HCT116 (cell line): ENCODE data around the gene MTA1. TPM values are rescaled to one million over a fixed set of nuclear protein-coding genes. Genes with fewer than 3 reads are reported as not detected.

Experiments used
- ATAC-seq: fragments of 200-7000 bp; cut with Tn5 transposase; 2 replicates; pipeline ENCODE4 v1.9.1; 2020; ENCODE audit warnings: mild to moderate bottlenecking, moderate library complexity
- BruUV-seq: library from RNA; stranded (reverse); fragments of 400-500 nt; replicated peaks from 2 replicates; lab custom pipeline; 2021; lab: Mats Ljungman, UMichigan
- CTCF ChIA-PET: fragments of 300-600 bp; sonication (Branson Sonifier 250); formaldehyde crosslinking; loops from one replicate; lab custom pipeline; 2021; ENCODE audit warnings: antibody characterized with exemption; lab: Charles Lee
- POLR2A ChIA-PET: fragments of 300-600, 350-600 bp; sonication (Branson Sonifier 250); formaldehyde crosslinking; loops from one replicate; lab custom pipeline; 2021; ENCODE audit warnings: antibody characterized with exemption; lab: Charles Lee
- RAD21 ChIA-PET, 2 experiments: fragments of 300-600 bp; sonication (Branson Sonifier 250); formaldehyde crosslinking; loops; one replicate each; lab custom pipeline; 2023; ENCODE audit warnings: low total read pairs in 2 of 2; ENCODE audit not compliant: uncharacterized antibody in 2 of 2, unreplicated experiment in 2 of 2, low non-redundant PET in 1 of 2; lab: Charles Lee
- DNase-seq: peaks from one replicate; pipeline ENCODE4 v3.0.0-alpha.2; 2010; ENCODE audit warnings: low read depth, low spot score
- H2AFZ ChIP-seq: fragments of 200-600 bp; shearing (Covaris generic), sonication (generic); 2 replicates; pipeline ENCODE4 v1.6.1; 2017; ENCODE audit warnings: low read depth, mixed run types, mixed read lengths, antibody characterized with exemption, low read length; ENCODE audit not compliant: poor library complexity, severe bottlenecking
- H3K27ac ChIP-seq: 2 replicates; pipeline ENCODE4 v1.5.1; 2012; ENCODE audit warnings: low read depth, low read length
- H3K27me3 ChIP-seq: fragments of 200-600 bp; sonication (generic); 2 replicates; pipeline ENCODE4 v1.6.1; 2016; ENCODE audit warnings: mixed run types, low read length, mixed read lengths; ENCODE audit not compliant: insufficient read depth
- H3K36me3 ChIP-seq, 2 experiments: fragments of 200-500 bp in 1 of 2; fragments of 200-600 bp in 1 of 2; sonication (Bioruptor generic) in 1 of 2; sonication (generic) in 1 of 2; 2 replicates each; pipeline versions ENCODE4 v1.5.1 to v1.6.1; 2014 to 2016; ENCODE audit warnings: low read length in 2 of 2, inconsistent platforms in 1 of 2, mixed read lengths in 1 of 2, mixed run types in 1 of 2; ENCODE audit not compliant: insufficient read depth in 2 of 2, control insufficient read depth in 1 of 2
- H3K4me1 ChIP-seq, 2 experiments: fragments of 200-600 bp in 1 of 2; sonication (generic) in 1 of 2; 2 replicates each; pipeline versions ENCODE4 v1.5.1 to v1.6.1; 2012 to 2017; ENCODE audit warnings: low read length in 2 of 2, inconsistent platforms in 1 of 2, mild to moderate bottlenecking in 1 of 2, mixed read lengths in 1 of 2, mixed run types in 1 of 2, moderate library complexity in 1 of 2; ENCODE audit not compliant: insufficient read depth in 2 of 2, control insufficient read depth in 1 of 2
- H3K4me2 ChIP-seq: fragments of 200-600 bp; sonication (generic); 2 replicates; pipeline ENCODE4 v1.6.1; 2017; ENCODE audit warnings: mixed run types, low read length, mixed read lengths
- H3K4me3 ChIP-seq, 2 experiments: fragments of 200-600 bp in 1 of 2; sonication (generic) in 1 of 2; replicated peaks in 1 of 2; 2 replicates each; pipeline ENCODE4 v1.5.1; 2011 to 2016; ENCODE audit warnings: low read length in 2 of 2, control low read depth in 1 of 2, low read depth in 1 of 2, mild to moderate bottlenecking in 1 of 2, mixed read lengths in 1 of 2, mixed run types in 1 of 2
- H3K79me2 ChIP-seq: fragments of 200-600 bp; sonication (generic); 2 replicates; pipeline ENCODE4 v1.6.1; 2017; ENCODE audit warnings: mild to moderate bottlenecking, mixed run types, low read length, moderate library complexity, mixed read lengths; ENCODE audit not compliant: insufficient read depth
- H3K9ac ChIP-seq: fragments of 200-600 bp; sonication (generic); 2 replicates; pipeline ENCODE4 v1.6.1; 2016; ENCODE audit warnings: low read length, mixed read lengths
- H3K9me2 ChIP-seq: fragments of 200-600 bp; sonication (generic), shearing (Covaris generic); 2 replicates; pipeline ENCODE4 v1.6.1; 2017; ENCODE audit warnings: mixed run types, mild to moderate bottlenecking, moderate library complexity; ENCODE audit not compliant: insufficient read depth
- H3K9me3 ChIP-seq, 2 experiments: fragments of 200-500 bp in 1 of 2; fragments of 200-600 bp in 1 of 2; sonication (Bioruptor generic) in 1 of 2; sonication (generic) in 1 of 2; 2 replicates each; pipeline ENCODE4 v1.6.1; 2014 to 2017; ENCODE audit warnings: low read length in 2 of 2, mixed read lengths in 2 of 2, inconsistent platforms in 1 of 2, low read depth in 1 of 2, mild to moderate bottlenecking in 1 of 2, mixed run types in 1 of 2, moderate library complexity in 1 of 2; ENCODE audit not compliant: control insufficient read depth in 1 of 2, insufficient read depth in 1 of 2
- H4K20me1 ChIP-seq: fragments of 200-600 bp; sonication (generic), shearing (Covaris generic); 2 replicates; pipeline ENCODE4 v1.6.1; 2017; ENCODE audit warnings: mixed run types, mild to moderate bottlenecking, moderate library complexity; ENCODE audit not compliant: insufficient read depth
- CBX3 ChIP-seq: IDR thresholded peaks from 2 replicates; pipeline ENCODE4 v1.6.1; 2012; ENCODE audit warnings: low read depth
- CEBPB ChIP-seq: IDR thresholded peaks from 2 replicates; pipeline ENCODE4 v1.6.1; 2012; ENCODE audit warnings: low read depth
- EZH2 ChIP-seq: fragments of 200-600 bp; sonication (generic); IDR thresholded peaks from 2 replicates; pipeline ENCODE4 v1.6.1; 2017; ENCODE audit warnings: antibody characterized with exemption, mixed run types
- EZH2phosphoT487 ChIP-seq: fragments of 200-600 bp; IDR thresholded peaks from 2 replicates; pipeline ENCODE4 v1.6.1; 2018; ENCODE audit warnings: antibody characterized with exemption, borderline replicate concordance
- FOSL1 ChIP-seq: IDR thresholded peaks from 2 replicates; pipeline ENCODE4 v1.6.1; 2012; ENCODE audit warnings: low read depth
- POLR2A ChIP-seq: IDR thresholded peaks from 2 replicates; pipeline ENCODE4 v1.7.0; 2011; ENCODE audit warnings: borderline replicate concordance; ENCODE audit not compliant: insufficient read depth, insufficient read length; ENCODE audit errors: extremely low read depth
- POLR2AphosphoS5 ChIP-seq: IDR thresholded peaks from 2 replicates; pipeline ENCODE4 v1.6.1; 2011; ENCODE audit warnings: mild to moderate bottlenecking, low read depth, low read length, moderate library complexity
- RAD21 ChIP-seq: IDR thresholded peaks from 2 replicates; pipeline ENCODE4 v1.6.1; 2012; ENCODE audit warnings: low read depth, mild to moderate bottlenecking
- SP1 ChIP-seq: IDR thresholded peaks from 2 replicates; pipeline ENCODE4 v1.6.1; 2012; ENCODE audit warnings: low read depth
- TCF7L2 ChIP-seq: IDR thresholded peaks from 2 replicates; pipeline ENCODE4 v1.7.0; 2011; ENCODE audit warnings: borderline replicate concordance, inconsistent platforms; ENCODE audit not compliant: insufficient read depth, insufficient read length; ENCODE audit errors: extremely low read depth
- YY1 ChIP-seq: IDR thresholded peaks from 2 replicates; pipeline ENCODE4 v1.6.1; 2011; ENCODE audit warnings: low read length, low read depth, moderate library complexity, mild to moderate bottlenecking; ENCODE audit not compliant: insufficient replicate concordance; ENCODE audit errors: extremely low read depth
- ZFX ChIP-seq: fragments of 450-650 bp; IDR thresholded peaks from 2 replicates; pipeline ENCODE4 v1.6.1; 2017
- ZNF274 ChIP-seq: fragments of 200-500 bp; sonication (Bioruptor generic); IDR thresholded peaks from 2 replicates; pipeline ENCODE4 v1.6.1; 2014; ENCODE audit warnings: mild to moderate bottlenecking, low read depth, low read length, inconsistent platforms
- intact Hi-C: fragments of 100-400 bp; cut with micrococcal nuclease; formaldehyde crosslinking; loops from 2 replicates; pipeline ENCODE4 v1.10.0; 2022
- total RNA-seq: library from RNA; stranded (reverse); gene quantifications from one replicate; pipeline ENCODE4 v1.2.1, GENCODE V29; 2021; ENCODE audit not compliant: unreplicated experiment
- TF ChIP-seq, protein P1 (sequence below): IDR thresholded peaks from 2 replicates; pipeline ENCODE4 v1.6.1; 2012; ENCODE audit warnings: low read depth
- TF ChIP-seq, protein P2 (sequence below), 3 experiments: fragments of 200-600 bp in 1 of 3; sonication (generic) in 1 of 3; IDR thresholded peaks in 2 of 3; conservative IDR thresholded peaks in 1 of 3; 2 replicates each; pipeline ENCODE4 v1.5.1; 2012 to 2017; ENCODE audit warnings: low read depth in 2 of 3, low read length in 2 of 3, antibody characterized with exemption in 1 of 3, borderline replicate concordance in 1 of 3, control low read depth in 1 of 3, mild to moderate bottlenecking in 1 of 3, mixed read lengths in 1 of 3, mixed run types in 1 of 3, moderate library complexity in 1 of 3; ENCODE audit not compliant: insufficient read depth in 1 of 3

The MTA1 gene
- total RNA-seq, 1 experiment from 2014 or later: 229 TPM

DNA sequence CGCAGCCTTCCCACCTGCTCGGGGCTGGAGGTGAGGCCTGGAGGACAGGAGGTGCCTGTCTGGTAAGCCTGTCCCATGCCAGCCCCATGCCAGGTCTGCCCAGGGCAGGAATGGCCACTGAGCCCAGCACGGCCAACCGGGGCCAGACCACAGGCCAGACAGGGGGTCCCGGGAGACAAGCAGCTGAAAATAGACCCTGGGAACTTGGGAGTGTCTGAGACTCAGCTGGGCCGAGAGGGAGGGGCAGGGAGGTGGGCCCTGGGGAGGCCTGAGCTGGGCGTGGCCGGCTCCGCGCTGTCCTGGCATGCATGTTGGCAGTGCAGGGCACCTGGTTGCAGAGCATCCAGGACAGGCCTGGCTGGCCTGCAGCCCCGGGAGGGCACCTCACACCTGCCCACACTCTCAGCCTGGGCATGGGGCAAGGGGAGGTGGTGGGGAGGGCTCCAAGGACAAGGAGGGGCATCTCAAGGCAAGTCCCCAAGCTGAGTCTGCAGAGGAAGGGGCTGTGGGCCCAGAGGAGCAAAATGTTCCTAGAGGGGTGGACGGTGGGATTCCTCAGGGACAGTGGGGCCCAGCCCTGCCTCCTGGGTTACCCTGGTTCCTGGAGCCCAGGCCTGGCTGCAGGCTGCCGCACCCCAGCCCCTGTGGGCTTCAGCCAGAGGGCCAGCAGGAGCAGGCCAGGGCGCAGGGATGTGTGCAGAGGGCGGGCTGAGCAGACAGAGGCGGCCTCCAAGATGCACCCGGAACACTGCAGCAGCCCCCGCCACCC lies 63.9 kb downstream of the MTA1 start (continued):
- TF ChIP-seq, protein P1, sequence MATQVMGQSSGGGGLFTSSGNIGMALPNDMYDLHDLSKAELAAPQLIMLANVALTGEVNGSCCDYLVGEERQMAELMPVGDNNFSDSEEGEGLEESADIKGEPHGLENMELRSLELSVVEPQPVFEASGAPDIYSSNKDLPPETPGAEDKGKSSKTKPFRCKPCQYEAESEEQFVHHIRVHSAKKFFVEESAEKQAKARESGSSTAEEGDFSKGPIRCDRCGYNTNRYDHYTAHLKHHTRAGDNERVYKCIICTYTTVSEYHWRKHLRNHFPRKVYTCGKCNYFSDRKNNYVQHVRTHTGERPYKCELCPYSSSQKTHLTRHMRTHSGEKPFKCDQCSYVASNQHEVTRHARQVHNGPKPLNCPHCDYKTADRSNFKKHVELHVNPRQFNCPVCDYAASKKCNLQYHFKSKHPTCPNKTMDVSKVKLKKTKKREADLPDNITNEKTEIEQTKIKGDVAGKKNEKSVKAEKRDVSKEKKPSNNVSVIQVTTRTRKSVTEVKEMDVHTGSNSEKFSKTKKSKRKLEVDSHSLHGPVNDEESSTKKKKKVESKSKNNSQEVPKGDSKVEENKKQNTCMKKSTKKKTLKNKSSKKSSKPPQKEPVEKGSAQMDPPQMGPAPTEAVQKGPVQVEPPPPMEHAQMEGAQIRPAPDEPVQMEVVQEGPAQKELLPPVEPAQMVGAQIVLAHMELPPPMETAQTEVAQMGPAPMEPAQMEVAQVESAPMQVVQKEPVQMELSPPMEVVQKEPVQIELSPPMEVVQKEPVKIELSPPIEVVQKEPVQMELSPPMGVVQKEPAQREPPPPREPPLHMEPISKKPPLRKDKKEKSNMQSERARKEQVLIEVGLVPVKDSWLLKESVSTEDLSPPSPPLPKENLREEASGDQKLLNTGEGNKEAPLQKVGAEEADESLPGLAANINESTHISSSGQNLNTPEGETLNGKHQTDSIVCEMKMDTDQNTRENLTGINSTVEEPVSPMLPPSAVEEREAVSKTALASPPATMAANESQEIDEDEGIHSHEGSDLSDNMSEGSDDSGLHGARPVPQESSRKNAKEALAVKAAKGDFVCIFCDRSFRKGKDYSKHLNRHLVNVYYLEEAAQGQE: no peak
- TF ChIP-seq EZH2phosphoT487 (no peak), YY1 (no peak), RAD21 (no peak), SP1 (no peak), CBX3 (no peak), CEBPB (no peak), FOSL1 (no peak), ZFX (no peak)

DNA sequence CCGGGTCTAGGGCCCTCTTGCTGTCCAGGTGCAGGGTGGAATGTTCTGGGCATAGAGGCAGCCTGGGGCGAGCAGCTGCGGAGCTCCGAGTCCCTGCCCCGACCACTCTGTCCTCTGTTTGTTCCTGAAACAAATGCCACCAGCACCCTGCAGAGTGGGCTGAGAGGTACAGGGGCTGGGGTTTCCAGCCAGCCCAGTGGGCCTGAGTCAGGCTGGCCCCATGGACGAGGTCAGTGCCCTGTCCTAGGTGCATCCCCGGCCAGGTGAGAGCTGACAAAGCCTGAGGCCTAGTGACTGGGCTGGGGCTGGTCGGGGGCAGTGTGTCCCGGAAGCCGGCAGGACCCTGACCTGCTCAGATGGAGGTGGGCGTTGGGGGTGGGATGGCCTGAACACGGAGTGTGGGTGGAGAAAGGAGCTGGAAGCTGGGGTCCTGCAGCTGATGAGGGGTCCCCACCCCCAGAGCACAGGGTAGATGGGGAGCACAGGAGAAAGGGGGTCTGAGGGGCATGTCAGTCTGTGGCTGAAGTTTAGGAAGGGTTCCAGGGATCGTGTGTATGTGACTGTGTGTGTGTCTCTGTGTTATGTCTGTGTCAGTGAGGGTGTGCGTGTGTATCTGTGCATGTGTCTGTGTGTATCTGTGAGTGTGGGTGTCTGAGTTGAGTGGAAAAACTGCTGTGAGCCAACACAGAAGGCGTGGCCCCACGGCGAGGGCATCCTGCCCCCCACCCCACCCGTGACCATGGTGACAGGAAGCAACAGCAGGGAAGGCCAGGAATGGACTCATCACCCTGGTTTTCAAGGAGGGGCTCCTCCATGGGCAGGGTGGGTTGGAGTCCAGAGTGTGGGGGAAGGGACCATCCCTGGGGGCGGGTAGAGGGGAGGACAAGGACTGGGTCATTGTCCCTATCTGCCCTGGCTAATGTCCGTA lies 64.7 kb downstream of the MTA1 start:
- no peak overlapping the region for H3K4me3 ChIP-seq
- no peak overlapping the region for H3K4me2 ChIP-seq
- no peak overlapping the region for H3K9ac ChIP-seq
- no peak overlapping the region; the same call in 1 of the 2 replicates for H3K27ac ChIP-seq
- BruUV-seq: no TSS peak
- no peaks in the 10 kb centered on the region for H3K36me3 ChIP-seq
- ATAC-seq (no peak), DNase-seq (no peak)
- H4K20me1 ChIP-seq: no peaks in the 10 kb centered on the region
- TF ChIP-seq EZH2 (no peak), ZNF274 (no peak), POLR2AphosphoS5 (no peak), POLR2A (no peak), TCF7L2 (no peak)
- TF ChIP-seq, protein P2, sequence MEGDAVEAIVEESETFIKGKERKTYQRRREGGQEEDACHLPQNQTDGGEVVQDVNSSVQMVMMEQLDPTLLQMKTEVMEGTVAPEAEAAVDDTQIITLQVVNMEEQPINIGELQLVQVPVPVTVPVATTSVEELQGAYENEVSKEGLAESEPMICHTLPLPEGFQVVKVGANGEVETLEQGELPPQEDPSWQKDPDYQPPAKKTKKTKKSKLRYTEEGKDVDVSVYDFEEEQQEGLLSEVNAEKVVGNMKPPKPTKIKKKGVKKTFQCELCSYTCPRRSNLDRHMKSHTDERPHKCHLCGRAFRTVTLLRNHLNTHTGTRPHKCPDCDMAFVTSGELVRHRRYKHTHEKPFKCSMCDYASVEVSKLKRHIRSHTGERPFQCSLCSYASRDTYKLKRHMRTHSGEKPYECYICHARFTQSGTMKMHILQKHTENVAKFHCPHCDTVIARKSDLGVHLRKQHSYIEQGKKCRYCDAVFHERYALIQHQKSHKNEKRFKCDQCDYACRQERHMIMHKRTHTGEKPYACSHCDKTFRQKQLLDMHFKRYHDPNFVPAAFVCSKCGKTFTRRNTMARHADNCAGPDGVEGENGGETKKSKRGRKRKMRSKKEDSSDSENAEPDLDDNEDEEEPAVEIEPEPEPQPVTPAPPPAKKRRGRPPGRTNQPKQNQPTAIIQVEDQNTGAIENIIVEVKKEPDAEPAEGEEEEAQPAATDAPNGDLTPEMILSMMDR (IDR thresholded peaks at IDR 0.05 in 2 of 3, conservative IDR thresholded peaks at IDR 0.05 in 1 of 3; ENCODE audit: borderline replicate concordance in 1 of 3, insufficient read depth in 1 of 3, low read depth in 2 of 3, low read length in 2 of 3): no peak
- TF ChIP-seq, all 23 proteins: peak for 0
- CTCF ChIA-PET: no interaction called here
- H3K9me3 ChIP-seq: no peaks in the 10 kb centered on the region
- intact Hi-C loops: no loop called here
- POLR2A ChIA-PET: no interaction called here
- H3K27me3 ChIP-seq: no peaks in the 10 kb centered on the region
- H2AFZ ChIP-seq: no peak overlapping the region
- RAD21 ChIA-PET: no interaction called here
- H3K79me2 ChIP-seq: peaks cover 5% of the 10 kb centered on the region; the same call in 1 of the 2 replicates
- H3K4me1 ChIP-seq: peaks cover 37 to 89% of the 10 kb centered on the region in 2 experiments
- no peaks in the 10 kb centered on the region for H3K9me2 ChIP-seq
